ENCODE measurements around the gene ITM2B. TPM values are rescaled to one million over a fixed set of nuclear protein-coding genes. Genes with fewer than 3 reads are reported as not detected.

Gene ITM2B
- total RNA-seq, 1 donor: 176 TPM

- DNase-seq (ENCODE audit: insufficient read length, low spot score, missing footprints): no peak
- Histone ChIP-seq H3K4me3 (ENCODE audit: insufficient read depth, low read length) (no peak overlapping the region), H3K27ac (ENCODE audit: low read depth, low read length) (no peak overlapping the region), H3K4me2 (ENCODE audit: insufficient read depth, low read length) (no peak overlapping the region), H3K27me3 (ENCODE audit: insufficient read depth, low read length) (no peaks in the 10 kb centered on the region), H4K20me1 (ENCODE audit: insufficient read depth, low read length) (no peaks in the 10 kb centered on the region), H3K79me2 (ENCODE audit: insufficient read depth, low read length) (no peaks in the 10 kb centered on the region), H3K36me3 (ENCODE audit: insufficient read depth, low read length) (no peaks in the 10 kb centered on the region), H3K9me3 (ENCODE audit: low read depth, low read length) (no peaks in the 10 kb centered on the region), H3K4me1 (ENCODE audit: insufficient read depth, low read length) (peaks cover 14% of the 10 kb centered on the region), H2AFZ (ENCODE audit: low read length) (peak overlapping the region; percentile 73)
- no peak for TF ChIP-seq CTCF (IDR thresholded peaks at IDR 0.05; ENCODE audit: extremely low read depth, low read depth, low read length)
Observed at GRCh38 chr13:48220592-48220980, 12.4 kb upstream of the ITM2B start.

GRCh38 chr13:48220981-48221685, 11.9 kb upstream of the ITM2B start:
- no peaks in the 10 kb centered on the region for H4K20me1 ChIP-seq (ENCODE audit: insufficient read depth, low read length)
- peak overlapping the region; percentile 73 for H2AFZ ChIP-seq (ENCODE audit: low read length)
- no peak for DNase-seq (ENCODE audit: insufficient read length, low spot score, missing footprints)
- no peaks in the 10 kb centered on the region for H3K36me3 ChIP-seq (ENCODE audit: insufficient read depth, low read length)
- H3K79me2 ChIP-seq (ENCODE audit: insufficient read depth, low read length): no peaks in the 10 kb centered on the region
- H3K9me3 ChIP-seq (ENCODE audit: low read depth, low read length): no peaks in the 10 kb centered on the region
- TF ChIP-seq CTCF (IDR thresholded peaks at IDR 0.05; ENCODE audit: extremely low read depth, low read depth, low read length): no peak
- H3K4me1 ChIP-seq (ENCODE audit: insufficient read depth, low read length): peaks cover 14% of the 10 kb centered on the region
- H3K27me3 ChIP-seq (ENCODE audit: insufficient read depth, low read length): no peaks in the 10 kb centered on the region
- no peak overlapping the region for H3K27ac ChIP-seq (ENCODE audit: low read depth, low read length)
- no peak overlapping the region for H3K4me3 ChIP-seq (ENCODE audit: insufficient read depth, low read length)
- peak overlapping the region; percentile 16 for H3K4me2 ChIP-seq (ENCODE audit: insufficient read depth, low read length)

GRCh38 chr13:48221686-48222187, 11.3 kb upstream of the ITM2B start:
- TF ChIP-seq CTCF (IDR thresholded peaks at IDR 0.05; ENCODE audit: extremely low read depth, low read depth, low read length): no peak
- H4K20me1 ChIP-seq (ENCODE audit: insufficient read depth, low read length): no peaks in the 10 kb centered on the region
- no peaks in the 10 kb centered on the region for H3K79me2 ChIP-seq (ENCODE audit: insufficient read depth, low read length)
- peaks cover 14% of the 10 kb centered on the region for H3K4me1 ChIP-seq (ENCODE audit: insufficient read depth, low read length)
- H3K4me2 ChIP-seq (ENCODE audit: insufficient read depth, low read length): peak overlapping the region; percentile 85
- H3K27me3 ChIP-seq (ENCODE audit: insufficient read depth, low read length): no peaks in the 10 kb centered on the region
- no peaks in the 10 kb centered on the region for H3K9me3 ChIP-seq (ENCODE audit: low read depth, low read length)
- H2AFZ ChIP-seq (ENCODE audit: low read length): peak overlapping the region; percentile 73
- peak overlapping the region; percentile 77 for H3K4me3 ChIP-seq (ENCODE audit: insufficient read depth, low read length)
- no peaks in the 10 kb centered on the region for H3K36me3 ChIP-seq (ENCODE audit: insufficient read depth, low read length)
- DNase-seq (ENCODE audit: insufficient read length, low spot score, missing footprints): peak; percentile 22
- peak overlapping the region; percentile 80 for H3K27ac ChIP-seq (ENCODE audit: low read depth, low read length)
